Type B pancreatic cell (in vitro differentiated cells): ENCODE measurements around the gene APH1B. TPM values are rescaled to one million over a fixed set of nuclear protein-coding genes. Genes with fewer than 3 reads are reported as not detected.
"Not testable (repeated sequence)": the region's sequence is repeated elsewhere in the genome, so short reads cannot be mapped to it uniquely, and the experiment has no call there.

Source experiments
- DNase-seq: peaks from one replicate; pipeline ENCODE4 v3.0.0; 2021; ENCODE audit warnings: mixed read lengths; ENCODE audit not compliant: unreplicated experiment; ENCODE audit errors: extremely low spot score
- H3K27ac Mint-ChIP-seq: 2 replicates; pipeline ENCODE4 v1.8.0; 2021; ENCODE audit warnings: mild to moderate bottlenecking, mixed read lengths
- H3K27me3 Mint-ChIP-seq: 2 replicates; pipeline ENCODE4 v1.8.0; 2021; ENCODE audit warnings: mixed read lengths
- H3K36me3 Mint-ChIP-seq: 2 replicates; pipeline ENCODE4 v1.8.0; 2021; ENCODE audit warnings: mixed read lengths
- H3K4me1 Mint-ChIP-seq: one replicate; pipeline ENCODE4 v1.8.0; 2021; ENCODE audit warnings: mixed read lengths; ENCODE audit not compliant: unreplicated experiment
- H3K4me3 Mint-ChIP-seq: 2 replicates; pipeline ENCODE4 v1.8.0; 2021; ENCODE audit warnings: mild to moderate bottlenecking, mixed read lengths
- H3K9me3 Mint-ChIP-seq: 2 replicates; pipeline ENCODE4 v1.8.0; 2021; ENCODE audit warnings: mixed read lengths
- total RNA-seq: library from RNA; stranded (reverse); gene quantifications from 2 replicates; pipeline ENCODE4 v1.2.1, GENCODE V29; 2021; ENCODE audit warnings: low replicate concordance
- TF ChIP-seq, protein P1 (sequence below): fragments of 200-600 bp; sonication (generic); conservative IDR thresholded peaks from 2 replicates; pipeline ENCODE4 v1.5.0; 2021; ENCODE audit warnings: antibody characterized with exemption, mild to moderate bottlenecking

Gene APH1B
- total RNA-seq, 1 donor from 2014 or later: 16.0 TPM

GRCh38 chr15:63232943-63233342 lies 44.5 kb upstream of the APH1B start:
- Mint-ChIP-seq H3K4me3 (no peak overlapping the region), H3K9me3 (peaks cover 3% of the 10 kb centered on the region), H3K27ac (no peak overlapping the region), H3K27me3 (no peaks in the 10 kb centered on the region), H3K4me1 (peaks cover 26% of the 10 kb centered on the region), H3K36me3 (peaks cover 15% of the 10 kb centered on the region)
- TF ChIP-seq, protein P1, sequence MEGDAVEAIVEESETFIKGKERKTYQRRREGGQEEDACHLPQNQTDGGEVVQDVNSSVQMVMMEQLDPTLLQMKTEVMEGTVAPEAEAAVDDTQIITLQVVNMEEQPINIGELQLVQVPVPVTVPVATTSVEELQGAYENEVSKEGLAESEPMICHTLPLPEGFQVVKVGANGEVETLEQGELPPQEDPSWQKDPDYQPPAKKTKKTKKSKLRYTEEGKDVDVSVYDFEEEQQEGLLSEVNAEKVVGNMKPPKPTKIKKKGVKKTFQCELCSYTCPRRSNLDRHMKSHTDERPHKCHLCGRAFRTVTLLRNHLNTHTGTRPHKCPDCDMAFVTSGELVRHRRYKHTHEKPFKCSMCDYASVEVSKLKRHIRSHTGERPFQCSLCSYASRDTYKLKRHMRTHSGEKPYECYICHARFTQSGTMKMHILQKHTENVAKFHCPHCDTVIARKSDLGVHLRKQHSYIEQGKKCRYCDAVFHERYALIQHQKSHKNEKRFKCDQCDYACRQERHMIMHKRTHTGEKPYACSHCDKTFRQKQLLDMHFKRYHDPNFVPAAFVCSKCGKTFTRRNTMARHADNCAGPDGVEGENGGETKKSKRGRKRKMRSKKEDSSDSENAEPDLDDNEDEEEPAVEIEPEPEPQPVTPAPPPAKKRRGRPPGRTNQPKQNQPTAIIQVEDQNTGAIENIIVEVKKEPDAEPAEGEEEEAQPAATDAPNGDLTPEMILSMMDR: no peak
- DNase-seq: no peak

- peaks cover 3% of the 10 kb centered on the region for H3K9me3 Mint-ChIP-seq
- TF ChIP-seq, protein P1: no peak
- H3K4me3 Mint-ChIP-seq: no peak overlapping the region
- H3K27ac Mint-ChIP-seq: peak overlapping the region; percentile 57
- DNase-seq: no peak
- peaks cover 15% of the 10 kb centered on the region for H3K36me3 Mint-ChIP-seq
- peaks cover 23% of the 10 kb centered on the region for H3K4me1 Mint-ChIP-seq
- H3K27me3 Mint-ChIP-seq: no peaks in the 10 kb centered on the region
These were observed 43.6 kb upstream of the APH1B start for GRCh38 chr15:63233667-63234423.

DNA sequence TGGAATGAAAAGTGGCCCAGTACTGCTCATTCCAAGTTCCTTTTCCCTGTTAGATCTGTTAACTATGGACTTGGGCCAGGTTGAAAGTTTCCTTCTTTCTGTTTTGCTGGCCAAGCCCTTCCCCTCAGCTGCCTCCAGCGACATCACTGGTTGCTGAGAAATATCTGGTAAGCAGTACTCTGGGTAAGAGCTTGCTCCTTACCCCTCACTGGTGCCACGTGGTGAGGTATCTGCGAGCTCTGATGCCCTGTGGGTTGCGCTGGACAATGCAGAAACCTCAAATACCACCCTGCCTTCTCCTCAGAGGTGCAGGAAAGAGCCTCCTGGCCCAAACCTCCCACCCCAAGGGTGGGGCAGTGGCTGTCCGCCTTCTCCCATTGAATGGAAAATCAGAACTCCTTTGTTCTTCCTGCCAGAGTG lies 42.9 kb upstream of the APH1B start:
- no peak overlapping the region for H3K4me3 Mint-ChIP-seq
- H3K4me1 Mint-ChIP-seq: peaks cover 25% of the 10 kb centered on the region
- TF ChIP-seq, protein P1: no peak
- H3K9me3 Mint-ChIP-seq: peaks cover 3% of the 10 kb centered on the region
- DNase-seq: no peak
- peak overlapping the region; percentile 57 for H3K27ac Mint-ChIP-seq
- H3K36me3 Mint-ChIP-seq: peaks cover 15% of the 10 kb centered on the region
- no peaks in the 10 kb centered on the region for H3K27me3 Mint-ChIP-seq

DNA sequence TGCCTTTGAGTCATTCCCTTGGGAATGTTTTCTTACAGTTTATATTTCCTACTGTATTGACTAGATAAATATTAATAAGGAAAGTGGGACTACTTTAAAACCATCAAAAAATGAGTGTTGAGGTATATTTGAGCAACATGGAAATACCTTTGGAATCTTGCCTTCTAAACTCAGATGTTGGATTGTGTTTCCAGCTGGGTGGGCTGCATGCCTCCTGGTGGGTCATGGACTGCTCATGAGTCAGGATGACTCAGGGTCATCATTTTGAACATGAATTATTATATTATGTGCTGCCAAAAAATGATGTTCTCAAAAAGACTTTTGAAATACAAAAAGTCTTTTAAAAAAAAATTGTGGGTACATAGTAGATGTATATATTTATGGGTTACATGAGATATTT lies 41.1 kb upstream of the APH1B start:
- peaks cover 3% of the 10 kb centered on the region for H3K9me3 Mint-ChIP-seq
- TF ChIP-seq, protein P1: no peak
- no peak overlapping the region for H3K4me3 Mint-ChIP-seq
- no peak for DNase-seq
- H3K27ac Mint-ChIP-seq: no peak overlapping the region
- H3K27me3 Mint-ChIP-seq: no peaks in the 10 kb centered on the region
- peaks cover 15% of the 10 kb centered on the region for H3K36me3 Mint-ChIP-seq
- peaks cover 31% of the 10 kb centered on the region for H3K4me1 Mint-ChIP-seq

- H3K4me3 Mint-ChIP-seq, H3K27ac Mint-ChIP-seq, H3K9me3 Mint-ChIP-seq, DNase-seq, H3K27me3 Mint-ChIP-seq: not testable (repeated sequence)
- Mint-ChIP-seq H3K4me1 (peaks cover 31% of the 10 kb centered on the region), H3K36me3 (peaks cover 22% of the 10 kb centered on the region)
These were observed 40.3 kb upstream of the APH1B start for GRCh38 chr15:63237086-63237485.

- peaks cover 23% of the 10 kb centered on the region for H3K36me3 Mint-ChIP-seq
- H3K4me1 Mint-ChIP-seq: peaks cover 31% of the 10 kb centered on the region
- no peak overlapping the region for H3K4me3 Mint-ChIP-seq
- peaks cover 7% of the 10 kb centered on the region for H3K9me3 Mint-ChIP-seq
- no peak overlapping the region for H3K27ac Mint-ChIP-seq
- no peaks in the 10 kb centered on the region for H3K27me3 Mint-ChIP-seq
- TF ChIP-seq, protein P1: no peak
- no peak for DNase-seq
These were observed 39.2 kb upstream of the APH1B start for GRCh38 chr15:63238171-63238570.
